GM21576 (cell line): ENCODE measurements around the gene RUNDC3A.

Source experiments
- ATAC-seq: cut with Tn5 transposase; IDR thresholded peaks from one replicate; pipeline ENCODE4 v1.9.1; 2021; ENCODE audit warnings: mild to moderate bottlenecking, moderate library complexity; ENCODE audit not compliant: unreplicated experiment

The RUNDC3A gene

GRCh38 chr17:44308320-44308818 is at the start of gene RUNDC3A:
TSS of gene RUNDC3A (plus strand) at chr17:44308601. CDS start at chr17:44308833, 232 bp downstream.
- no peak for ATAC-seq

GRCh38 chr17:44258811-44259351 is 49.5 kb upstream of the RUNDC3A start:
- no peak for ATAC-seq

- no peak for ATAC-seq
Observed at GRCh38 chr17:44260296-44260695, 48.1 kb upstream of the RUNDC3A start.

- no peak for ATAC-seq
Observed at GRCh38 chr17:44262654-44263225, 45.7 kb upstream of the RUNDC3A start.

GRCh38 chr17:44263345-44263902 is 45.0 kb upstream of the RUNDC3A start:
- no peak for ATAC-seq

GRCh38 chr17:44266402-44267164 is 41.8 kb upstream of the RUNDC3A start:
- no peak for ATAC-seq

- ATAC-seq: no peak
Observed at GRCh38 chr17:44267165-44267455, 41.3 kb upstream of the RUNDC3A start.

- no peak for ATAC-seq
Observed at GRCh38 chr17:44267818-44268490, 40.4 kb upstream of the RUNDC3A start, which contains the start of gene SLC4A1. TSS of gene SLC4A1 (minus strand) at chr17:44268135. CDS start at chr17:44262866, 5,269 bp downstream.

- no peak for ATAC-seq
Observed at GRCh38 chr17:44268709-44269534, 39.5 kb upstream of the RUNDC3A start.

- ATAC-seq: no peak
Observed at GRCh38 chr17:44269535-44270240, 38.7 kb upstream of the RUNDC3A start.

- ATAC-seq: no peak
Observed at GRCh38 chr17:44272321-44272951, 36.0 kb upstream of the RUNDC3A start.

GRCh38 chr17:44272954-44273353 is 35.4 kb upstream of the RUNDC3A start:
- ATAC-seq: no peak

- ATAC-seq: no peak
Observed at GRCh38 chr17:44273607-44274006, 34.8 kb upstream of the RUNDC3A start.

- no peak for ATAC-seq
Observed at GRCh38 chr17:44277976-44278375, 30.4 kb upstream of the RUNDC3A start.

- ATAC-seq: no peak
Observed at GRCh38 chr17:44279346-44279665, 29.1 kb upstream of the RUNDC3A start.

GRCh38 chr17:44279666-44280391 is 28.6 kb upstream of the RUNDC3A start:
- peak; percentile 77 for ATAC-seq

GRCh38 chr17:44280392-44280937 is 27.9 kb upstream of the RUNDC3A start:
- no peak for ATAC-seq

GRCh38 chr17:44281570-44281969 is 26.8 kb upstream of the RUNDC3A start:
- ATAC-seq: no peak

GRCh38 chr17:44282264-44282663 is 26.1 kb upstream of the RUNDC3A start:
- ATAC-seq: no peak
